HK-2 (cell line): ENCODE data around the gene RNF166.

Source experiments
- DNase-seq: peaks from one replicate; pipeline ENCODE4 v3.0.0-alpha.2; 2018; ENCODE audit not compliant: unreplicated experiment

The RNF166 gene

DNA sequence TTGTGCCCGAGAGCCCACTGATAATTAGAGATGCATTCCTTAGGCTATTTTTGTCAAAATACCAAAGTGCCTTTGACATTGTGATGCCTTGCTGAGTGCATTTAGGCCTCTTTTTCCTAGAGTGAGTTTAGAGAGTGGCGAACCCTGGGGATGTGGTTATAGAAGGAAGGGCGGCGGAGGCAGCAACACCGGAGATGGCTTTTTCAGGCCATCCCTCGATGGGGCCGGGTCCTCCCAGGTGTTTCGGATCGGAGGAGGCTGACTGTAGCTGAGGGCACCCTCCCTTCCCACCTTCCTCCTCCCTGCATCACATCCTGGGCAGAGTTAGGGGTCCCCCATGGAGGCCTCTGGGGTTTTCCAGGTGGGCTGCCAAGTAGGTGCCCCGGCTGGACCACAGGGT lies 13.3 kb downstream of the RNF166 start:
- DNase-seq = no peak

DNA sequence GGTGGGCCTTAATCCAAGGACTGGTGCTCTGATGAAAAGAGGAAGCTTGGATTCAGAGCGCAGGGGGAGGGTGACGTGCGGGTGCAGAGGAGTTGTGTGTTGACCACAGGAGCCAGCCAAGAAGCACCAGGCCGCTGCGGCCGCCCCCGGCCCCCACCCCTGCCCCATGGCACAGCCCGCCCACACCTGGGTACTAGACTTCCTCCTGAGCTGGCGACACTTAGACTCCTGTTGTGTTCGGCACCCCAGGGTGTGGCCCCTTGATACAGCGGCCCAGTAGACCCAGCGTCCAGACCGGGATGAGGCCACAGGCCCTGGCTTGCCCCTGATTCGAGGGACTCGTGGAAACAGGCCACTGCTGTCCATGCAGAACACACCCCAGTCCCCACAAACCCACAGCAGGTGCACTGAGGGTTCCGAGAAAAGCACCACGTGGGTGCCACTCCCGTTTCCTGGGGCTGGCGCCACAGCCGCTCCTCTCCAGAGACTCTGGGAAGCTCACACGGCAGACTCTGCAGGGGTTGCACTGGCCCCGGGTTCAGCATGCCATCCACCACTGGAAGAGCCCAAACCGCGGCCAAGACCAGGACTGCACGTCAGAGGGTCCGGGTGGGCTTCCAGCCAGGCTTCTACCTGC lies 14.2 kb downstream of the RNF166 start:
- DNase-seq = no peak

GRCh38 chr16:88691129-88691813 lies 14.9 kb downstream of the RNF166 start:
- no peak for DNase-seq

GRCh38 chr16:88690341-88691128 lies 15.7 kb downstream of the RNF166 start:
- no peak for DNase-seq

DNA sequence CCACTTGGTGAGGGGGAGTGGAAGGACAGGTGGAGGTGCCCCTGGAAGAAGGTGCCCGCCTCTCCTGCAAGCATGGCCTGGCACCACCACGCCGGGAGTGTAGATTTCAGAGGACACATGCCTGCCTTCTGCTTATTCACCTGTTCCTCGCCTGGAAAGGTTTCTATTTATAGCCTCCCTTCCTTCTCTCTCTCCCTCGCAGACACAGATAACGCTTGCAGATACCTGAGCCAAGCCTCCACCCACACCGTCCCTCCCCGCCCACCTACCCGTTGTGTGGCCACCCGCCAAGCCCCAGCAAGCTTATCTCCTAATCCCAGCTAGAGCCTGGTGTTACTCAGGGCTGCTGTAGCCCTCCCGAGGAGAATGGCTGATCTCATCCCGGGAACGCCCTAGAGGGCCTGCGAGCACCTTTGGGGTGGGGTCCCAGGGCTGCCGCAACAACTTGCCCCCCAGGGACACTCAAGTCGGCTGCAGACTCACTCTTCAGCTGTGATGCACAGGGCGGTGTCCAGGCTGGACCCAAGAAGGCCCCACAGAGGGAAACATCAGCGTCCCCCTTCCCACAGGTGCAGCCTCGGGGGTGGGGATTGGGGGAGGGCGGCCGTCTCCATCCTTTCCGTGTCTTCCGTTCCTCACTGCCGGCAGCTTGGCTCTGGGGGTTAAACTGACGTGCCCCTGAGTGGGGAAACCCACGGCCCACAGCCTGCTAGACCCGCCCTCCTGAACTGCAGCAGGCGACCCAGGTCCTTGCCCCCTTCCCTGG lies 18.0 kb downstream of the RNF166 start:
- no peak for DNase-seq

DNA sequence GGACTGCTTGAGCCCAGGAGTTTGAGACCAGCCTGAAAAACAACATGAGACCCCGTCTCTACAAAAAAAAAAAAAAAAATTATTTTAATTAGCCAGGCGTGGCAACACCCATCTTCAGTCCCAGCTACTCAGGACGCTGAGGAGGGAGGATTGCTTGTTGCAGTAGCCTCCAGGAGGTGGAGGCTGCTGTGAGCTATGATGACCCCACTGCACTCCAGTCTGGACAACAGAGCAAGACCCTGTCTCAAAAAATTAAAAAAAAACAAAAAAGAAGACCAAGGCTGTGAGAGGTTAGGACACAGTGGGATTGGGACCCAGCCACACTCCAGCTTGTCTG lies 18.6 kb downstream of the RNF166 start:
- DNase-seq = no peak

GRCh38 chr16:88687254-88687576 lies 19.0 kb downstream of the RNF166 start:
- no peak for DNase-seq

- peak; percentile 78 for DNase-seq
Observed at GRCh38 chr16:88686439-88687253, 19.6 kb downstream of the RNF166 start, which contains the start of gene SNAI3. TSS of gene SNAI3 (minus strand) at chr16:88686507. CDS start at chr16:88686406, 101 bp downstream.

- DNase-seq = no peak
Observed at GRCh38 chr16:88686062-88686438, 20.2 kb downstream of the RNF166 start.

DNA sequence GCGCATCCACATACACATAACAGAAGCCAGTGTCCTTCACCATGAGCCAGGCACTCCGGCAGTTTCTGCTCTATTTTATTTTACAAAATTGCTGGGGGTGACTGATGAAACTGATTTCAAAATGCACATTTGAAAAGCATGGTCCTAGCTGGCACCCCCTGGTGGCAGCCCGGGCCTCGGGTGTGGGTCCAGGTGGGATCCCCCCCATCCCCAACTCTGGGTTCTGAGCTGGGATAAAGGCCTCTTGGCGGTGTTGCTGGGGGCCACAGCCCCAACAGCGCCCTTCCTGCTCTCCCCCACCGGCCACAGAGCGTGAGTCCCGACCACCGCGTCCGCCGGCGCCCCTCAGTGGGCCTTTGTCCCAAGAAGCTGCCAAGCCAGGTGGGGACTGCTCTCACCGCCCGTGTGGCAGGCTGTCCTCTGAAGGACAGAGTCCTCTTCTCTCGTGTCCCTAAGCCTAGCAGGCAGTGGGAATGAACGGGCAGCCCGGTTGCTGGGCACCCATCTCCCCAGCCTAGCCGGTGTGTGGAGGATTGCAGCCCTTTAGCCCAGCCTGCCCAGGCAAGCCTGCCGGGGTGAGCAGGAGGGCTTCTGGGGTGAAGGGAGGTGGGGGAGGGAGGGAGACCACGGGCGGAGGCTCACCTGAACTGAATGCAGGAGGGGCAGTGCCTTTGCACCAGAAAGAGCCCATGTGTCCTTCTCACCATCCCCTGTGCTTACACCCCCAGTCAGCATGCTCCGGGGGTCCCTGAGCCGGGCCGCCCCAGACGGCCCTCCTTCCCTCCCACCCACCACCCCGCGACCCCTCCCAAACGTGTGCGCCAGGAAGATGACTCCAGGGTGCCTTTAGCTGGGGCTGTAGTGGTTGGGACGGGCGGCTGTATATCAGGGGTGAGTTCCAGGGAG lies 20.8 kb downstream of the RNF166 start:
- DNase-seq = no peak

- no peak for DNase-seq
Observed at GRCh38 chr16:88684569-88685155, 21.5 kb downstream of the RNF166 start.

- DNase-seq = no peak
Observed at GRCh38 chr16:88681709-88682451, 24.3 kb downstream of the RNF166 start.

- no peak for DNase-seq
Observed at GRCh38 chr16:88681084-88681680, 25.0 kb downstream of the RNF166 start.

GRCh38 chr16:88680554-88681083 lies 25.6 kb downstream of the RNF166 start:
- no peak for DNase-seq

- DNase-seq = no peak
Observed at GRCh38 chr16:88678224-88678979, 27.8 kb downstream of the RNF166 start.

DNA sequence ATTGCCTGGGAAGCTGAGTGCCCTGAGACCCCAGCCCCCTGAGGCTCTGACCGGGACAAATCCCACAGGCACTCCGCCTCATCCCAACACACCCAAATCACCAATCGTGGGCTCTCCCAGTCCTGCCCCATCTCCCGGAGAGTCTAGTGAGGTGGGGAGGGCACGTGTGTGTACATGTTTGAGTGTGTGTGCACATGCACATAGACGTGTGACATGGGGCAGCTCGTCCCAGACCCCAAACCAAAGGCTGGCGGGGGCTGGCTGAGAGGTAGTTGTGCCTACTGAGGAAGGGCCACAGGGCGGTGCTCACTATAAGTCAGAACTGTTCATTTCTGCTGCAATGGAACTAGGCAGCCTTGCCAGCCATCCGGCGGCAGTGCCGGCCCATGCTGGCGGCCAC lies 28.5 kb downstream of the RNF166 start:
- no peak for DNase-seq

GRCh38 chr16:88676502-88677242 lies 29.5 kb downstream of the RNF166 start:
- no peak for DNase-seq
